Pons (tissue), 1 donor: Measurements from ENCODE around the gene PKP3.
"Not testable (repeated sequence)": the region's sequence is repeated elsewhere in the genome, so short reads cannot be mapped to it uniquely, and the experiment has no call there.

Experiments used
- DNase-seq: peaks from one replicate; pipeline ENCODE4 v3.0.0-alpha.2; 2016; ENCODE audit warnings: low spot score

Gene PKP3

GRCh38 chr11:394858-395655 is 1.0 kb downstream of the PKP3 start:
- DNase-seq: no peak

DNA sequence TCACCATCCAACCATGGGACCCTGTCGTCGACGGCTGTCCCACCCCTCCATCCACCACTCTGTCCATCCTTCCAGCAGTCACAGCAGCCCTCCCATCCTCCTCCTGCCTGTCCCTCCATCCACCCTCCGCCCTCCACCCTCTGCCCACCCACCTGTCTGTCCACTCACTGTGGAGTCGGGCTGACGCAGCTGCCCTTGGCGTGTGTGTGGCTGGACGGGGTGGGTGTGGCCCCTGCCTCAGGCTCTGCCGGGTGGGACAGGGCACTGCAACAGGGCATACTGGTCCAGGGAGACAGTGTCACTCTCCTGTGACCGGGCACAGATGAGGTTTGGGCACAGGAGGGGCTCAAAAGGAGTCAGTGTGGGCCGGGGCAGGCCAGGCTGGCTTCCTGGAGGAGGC is 1.9 kb downstream of the PKP3 start:
- DNase-seq: no peak

DNA sequence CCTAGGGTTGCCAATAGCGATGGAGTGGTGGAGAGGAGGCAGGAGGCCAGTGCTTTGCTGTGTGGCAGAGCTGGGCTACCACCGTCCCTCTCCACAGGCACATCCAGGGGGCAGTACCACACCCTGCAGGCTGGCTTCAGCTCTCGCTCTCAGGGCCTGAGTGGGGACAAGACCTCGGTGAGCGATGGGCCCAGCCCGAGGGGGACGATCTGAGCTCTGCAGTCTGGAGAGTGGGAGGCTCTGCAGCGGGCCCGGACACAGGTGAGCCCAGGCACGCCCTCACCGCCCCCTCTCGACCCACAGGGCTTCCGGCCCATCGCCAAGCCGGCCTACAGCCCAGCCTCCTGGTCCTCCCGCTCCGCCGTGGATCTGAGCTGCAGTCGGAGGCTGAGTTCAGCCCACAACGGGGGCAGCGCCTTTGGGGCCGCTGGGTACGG is 2.5 kb downstream of the PKP3 start:
- no peak for DNase-seq

DNA sequence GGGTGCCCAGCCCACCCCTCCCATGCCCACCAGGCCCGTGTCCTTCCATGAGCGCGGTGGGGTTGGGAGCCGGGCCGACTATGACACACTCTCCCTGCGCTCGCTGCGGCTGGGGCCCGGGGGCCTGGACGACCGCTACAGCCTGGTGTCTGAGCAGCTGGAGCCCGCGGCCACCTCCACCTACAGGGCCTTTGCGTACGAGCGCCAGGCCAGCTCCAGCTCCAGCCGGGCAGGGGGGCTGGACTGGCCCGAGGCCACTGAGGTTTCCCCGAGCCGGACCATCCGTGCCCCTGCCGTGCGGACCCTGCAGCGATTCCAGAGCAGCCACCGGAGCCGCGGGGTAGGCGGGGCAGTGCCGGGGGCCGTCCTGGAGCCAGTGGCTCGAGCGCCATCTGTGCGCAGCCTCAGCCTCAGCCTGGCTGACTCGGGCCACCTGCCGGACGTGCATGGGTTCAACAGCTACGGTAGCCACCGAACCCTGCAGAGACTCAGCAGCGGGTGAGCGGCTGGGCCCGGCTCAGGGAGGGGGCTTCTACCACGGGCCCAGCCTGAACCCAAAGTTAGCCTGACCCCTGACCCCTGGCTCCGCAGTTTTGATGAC is 3.0 kb downstream of the PKP3 start:
- no peak for DNase-seq

GRCh38 chr11:398826-399225 is 4.8 kb downstream of the PKP3 start:
- DNase-seq: no peak

DNA sequence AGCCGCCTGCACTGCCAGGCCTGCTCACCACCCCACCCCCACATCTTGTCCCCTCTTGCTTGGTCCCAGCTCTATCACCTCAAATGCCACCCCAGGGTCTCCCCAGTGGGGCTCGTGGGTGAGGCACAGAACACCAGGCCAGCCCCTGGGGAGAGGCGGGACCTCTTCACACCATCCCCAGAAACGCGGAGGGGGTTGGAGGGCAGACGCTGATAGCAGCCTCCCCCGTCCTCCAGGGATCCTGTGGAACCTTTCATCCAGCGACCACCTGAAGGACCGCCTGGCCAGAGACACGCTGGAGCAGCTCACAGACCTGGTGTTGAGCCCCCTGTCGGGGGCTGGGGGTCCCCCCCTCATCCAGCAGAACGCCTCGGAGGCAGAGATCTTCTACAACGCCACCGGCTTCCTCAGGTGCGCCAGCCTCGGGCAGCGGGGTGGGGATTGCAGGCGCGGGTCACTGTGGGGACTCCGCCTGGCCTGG is 5.8 kb downstream of the PKP3 start:
- DNase-seq: no peak

- no peak for DNase-seq
Measured at GRCh38 chr11:400241-400689, 6.3 kb downstream of the PKP3 start.

- DNase-seq: not testable (repeated sequence)
Measured at GRCh38 chr11:401196-401595, 7.2 kb downstream of the PKP3 start.

- DNase-seq: no peak
Measured at GRCh38 chr11:403021-403760, 9.2 kb downstream of the PKP3 start.

- DNase-seq: no peak
Measured at GRCh38 chr11:403761-404431, 9.9 kb downstream of the PKP3 start.

- DNase-seq: no peak
Measured at GRCh38 chr11:404551-405264, 10.7 kb downstream of the PKP3 start.

DNA sequence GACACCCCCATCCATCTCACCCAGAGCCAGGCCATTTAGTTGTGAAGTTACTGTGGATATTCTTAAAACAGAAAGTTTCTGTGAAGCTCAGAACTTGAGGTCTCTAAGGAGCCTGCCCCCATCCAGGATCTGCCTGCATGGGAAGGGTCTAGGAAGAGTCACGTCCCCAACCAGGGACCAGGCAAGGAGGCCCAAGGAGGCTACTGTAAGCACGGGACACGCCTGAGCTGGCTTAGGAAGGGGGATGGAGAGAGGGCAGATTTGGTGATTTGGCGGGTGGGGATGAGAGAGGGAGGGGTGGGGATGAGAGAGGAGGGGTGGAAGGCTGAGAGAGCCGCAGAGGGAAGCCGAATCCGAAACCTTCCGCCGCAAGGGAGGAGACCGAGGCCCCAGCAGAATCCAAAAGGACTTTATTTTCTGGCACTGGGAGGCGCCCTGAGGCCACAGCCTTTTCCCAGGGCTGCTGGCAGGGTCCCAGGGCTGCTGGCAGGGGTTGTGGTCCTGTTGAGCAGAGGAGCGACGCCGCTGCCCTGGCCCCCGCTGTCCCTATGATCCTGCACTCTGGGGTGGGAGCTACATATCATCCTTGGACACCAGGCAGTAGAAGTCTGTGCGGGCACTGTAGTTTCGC is 11.4 kb downstream of the PKP3 start:
- no peak for DNase-seq

DNA sequence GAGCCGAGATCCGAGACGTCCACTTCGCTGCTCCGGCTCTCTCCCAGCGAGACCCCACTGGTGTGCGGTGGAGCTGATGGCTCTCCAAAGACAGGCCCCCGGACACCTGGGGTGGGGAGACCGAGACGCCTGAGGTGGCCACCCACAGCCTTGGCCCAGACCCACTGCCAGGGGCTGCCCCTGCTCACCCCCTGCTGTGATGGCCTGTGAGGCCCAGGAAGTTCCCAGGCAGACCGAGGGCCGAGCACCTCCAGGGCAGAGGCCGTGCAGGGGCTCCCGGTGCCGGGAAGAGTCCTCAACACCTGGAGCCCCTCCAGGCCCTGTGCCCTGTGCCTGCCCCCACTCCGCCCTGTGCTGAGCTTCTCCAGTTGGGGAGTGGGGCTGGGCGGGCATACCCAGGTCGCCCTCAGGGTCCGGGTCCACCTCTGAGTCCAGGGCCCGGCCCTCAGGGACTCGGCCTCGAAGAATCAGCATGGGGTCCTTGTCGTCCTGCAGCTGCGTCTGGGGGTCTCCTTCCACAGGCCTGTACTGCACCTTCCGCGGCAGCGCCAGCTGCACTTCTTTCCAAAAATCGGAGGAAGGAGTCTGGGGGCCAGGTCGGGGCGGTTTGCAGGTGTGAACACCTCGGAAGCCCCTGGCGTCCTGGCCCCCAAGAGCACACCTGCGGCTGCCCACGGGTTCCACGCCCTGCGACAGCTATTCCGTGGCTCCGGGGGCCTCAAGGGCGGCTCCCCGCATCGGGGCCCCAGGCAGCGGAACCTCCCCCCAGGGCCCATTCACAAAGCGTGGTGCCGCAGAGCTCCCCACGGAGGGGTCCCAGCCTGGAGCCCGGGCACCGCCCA is 12.2 kb downstream of the PKP3 start:
- DNase-seq: no peak

- peak; percentile 32 for DNase-seq
Measured at GRCh38 chr11:406796-407650, 13.0 kb downstream of the PKP3 start.

DNA sequence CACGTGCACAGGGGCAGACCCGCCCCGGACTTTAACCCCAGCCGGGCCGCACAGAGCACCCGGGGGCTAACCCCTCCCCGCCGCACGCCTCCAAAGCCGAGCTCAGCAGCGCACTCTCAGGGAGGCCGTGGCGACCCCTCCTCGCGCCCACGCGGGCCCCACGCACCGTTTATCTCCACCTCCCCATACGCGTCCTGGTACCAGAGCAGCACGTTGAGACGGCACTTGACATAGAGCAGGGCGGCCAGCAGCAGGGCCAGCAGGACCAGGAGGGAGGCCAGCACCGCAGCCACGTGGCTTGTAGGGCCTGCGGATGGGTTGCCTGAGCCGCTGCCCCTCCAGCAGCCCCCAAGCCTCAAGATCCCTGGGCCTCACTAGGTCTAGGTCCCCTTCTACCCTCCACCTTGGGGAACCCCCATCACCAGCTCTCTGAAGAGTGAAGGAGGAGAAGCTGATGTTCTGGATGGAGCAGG is 13.7 kb downstream of the PKP3 start:
- no peak for DNase-seq

- no peak for DNase-seq
Measured at GRCh38 chr11:408154-409007, 14.4 kb downstream of the PKP3 start.

DNA sequence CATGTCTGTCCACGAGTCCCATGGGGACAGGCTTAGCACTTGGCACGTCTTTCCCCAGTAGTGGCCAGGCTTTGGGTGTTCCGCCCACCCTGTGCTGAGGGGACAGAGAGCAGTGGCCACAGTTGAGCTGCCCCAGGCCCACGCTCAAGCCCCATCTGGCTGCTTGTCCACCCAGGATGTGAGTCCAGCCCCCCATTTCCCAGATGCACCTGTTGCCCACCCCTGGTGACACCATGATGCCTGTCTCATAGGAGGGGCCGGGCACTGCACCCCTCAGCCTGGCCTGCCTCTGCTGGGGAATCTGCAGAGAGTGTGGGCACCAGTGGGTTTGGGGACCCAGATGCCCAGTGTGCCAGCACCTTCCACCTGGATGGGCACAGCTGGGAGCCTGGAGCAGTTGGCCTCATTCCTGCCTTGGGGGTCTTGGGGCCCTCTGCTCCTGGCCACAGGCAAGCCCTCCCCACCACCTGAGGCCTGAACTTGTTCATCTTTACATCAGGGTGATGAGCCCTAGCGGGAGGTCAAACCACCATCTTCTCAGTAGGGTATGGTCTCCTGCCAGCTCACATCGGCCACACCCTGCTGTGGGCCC is 15.1 kb downstream of the PKP3 start:
- DNase-seq: no peak
